Measurements from ENCODE around the gene CTNNA2.

GRCh38 chr2:80070587-80070986 lies 557.7 kb downstream of the CTNNA2 start:
- TF ChIP-seq RARB (CRISPR knock-in tag; IDR thresholded peaks at IDR 0.05), result no peak
- TF ChIP-seq TCF4 (CRISPR knock-in tag; IDR thresholded peaks at IDR 0.05; ENCODE audit: borderline replicate concordance), result no peak
- TF ChIP-seq SNAI2 (CRISPR knock-in tag; IDR thresholded peaks at IDR 0.05), result no peak
- no peak for TF ChIP-seq PATZ1 (CRISPR knock-in tag; IDR thresholded peaks at IDR 0.05; ENCODE audit: borderline replicate concordance)
